HG02588 (cell line): ENCODE data around the gene TRAK1.

ENCODE experiments used
- ATAC-seq: cut with Tn5 transposase; IDR thresholded peaks from one replicate; pipeline ENCODE4 v1.9.1; 2021; ENCODE audit warnings: mild to moderate bottlenecking, moderate library complexity; ENCODE audit not compliant: unreplicated experiment

Gene TRAK1

GRCh38 chr3:42067326-42067725 is 23.8 kb upstream of the TRAK1 start:
- ATAC-seq, result peak; percentile 88

GRCh38 chr3:42068303-42069088 is 22.7 kb upstream of the TRAK1 start:
- no peak for ATAC-seq

DNA sequence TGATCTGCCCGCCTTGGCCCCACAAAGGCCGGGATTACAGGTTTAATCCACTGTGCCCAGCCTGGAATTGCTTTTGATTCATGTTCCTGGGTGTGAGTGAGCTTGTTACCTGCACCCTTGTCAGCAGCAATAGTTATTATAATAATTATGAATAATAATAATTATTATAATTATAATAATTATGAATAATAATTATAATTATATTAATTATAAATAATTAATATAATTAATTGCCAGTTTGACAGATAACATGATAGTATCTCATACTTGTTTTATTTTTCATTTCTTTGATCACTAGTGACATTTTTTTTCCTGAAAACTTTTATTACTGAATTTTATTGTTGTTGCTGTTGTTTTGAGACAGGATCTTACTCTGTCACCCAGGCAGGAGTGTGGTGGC is 21.1 kb upstream of the TRAK1 start:
- no peak for ATAC-seq

GRCh38 chr3:42070524-42070923 is 20.6 kb upstream of the TRAK1 start:
- no peak for ATAC-seq

- ATAC-seq, result no peak
Measured at GRCh38 chr3:42071904-42072812, 19.0 kb upstream of the TRAK1 start.

DNA sequence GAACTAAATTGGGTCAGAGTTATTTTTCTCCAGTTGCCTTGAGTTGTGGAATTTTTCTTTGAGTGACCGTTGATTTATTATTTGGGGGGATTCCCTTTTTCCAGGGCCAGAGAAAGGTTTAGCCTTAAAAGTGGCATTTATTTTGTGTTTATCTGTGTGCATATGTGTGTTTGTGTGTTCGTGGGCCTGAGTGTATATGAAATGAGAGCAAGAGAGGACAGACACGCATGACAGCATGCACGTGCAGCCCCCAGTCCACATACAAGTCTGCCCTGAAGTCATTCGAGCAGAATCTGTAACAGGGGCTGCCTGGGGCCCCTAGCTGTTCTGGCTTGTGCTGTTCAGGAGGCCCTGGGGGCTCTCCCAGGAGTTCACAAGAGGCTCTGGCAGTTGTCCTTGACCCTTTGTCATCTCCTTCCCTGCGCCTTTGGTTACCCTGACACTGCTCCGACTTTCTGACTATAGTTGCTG is 18.3 kb upstream of the TRAK1 start:
- no peak for ATAC-seq

DNA sequence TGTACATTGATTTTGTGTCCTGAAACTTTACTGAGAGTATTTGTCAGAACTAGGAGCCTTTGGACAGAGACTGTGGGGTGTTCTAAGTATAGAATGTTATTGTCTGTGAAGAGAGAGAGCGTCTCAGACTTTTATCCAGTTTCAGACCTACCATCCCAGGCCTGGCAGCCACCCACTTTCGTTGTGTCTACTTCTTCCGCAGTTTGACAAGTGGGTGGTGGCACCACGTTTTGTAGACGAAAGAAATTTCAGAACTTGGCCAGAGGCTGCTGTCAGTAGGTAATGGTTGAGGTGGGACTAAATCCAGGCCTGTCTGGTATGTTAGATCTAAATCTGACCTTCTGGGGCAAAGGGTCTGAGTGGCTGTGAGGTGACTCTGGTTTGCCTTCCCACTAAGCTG is 13.4 kb upstream of the TRAK1 start:
- no peak for ATAC-seq

DNA sequence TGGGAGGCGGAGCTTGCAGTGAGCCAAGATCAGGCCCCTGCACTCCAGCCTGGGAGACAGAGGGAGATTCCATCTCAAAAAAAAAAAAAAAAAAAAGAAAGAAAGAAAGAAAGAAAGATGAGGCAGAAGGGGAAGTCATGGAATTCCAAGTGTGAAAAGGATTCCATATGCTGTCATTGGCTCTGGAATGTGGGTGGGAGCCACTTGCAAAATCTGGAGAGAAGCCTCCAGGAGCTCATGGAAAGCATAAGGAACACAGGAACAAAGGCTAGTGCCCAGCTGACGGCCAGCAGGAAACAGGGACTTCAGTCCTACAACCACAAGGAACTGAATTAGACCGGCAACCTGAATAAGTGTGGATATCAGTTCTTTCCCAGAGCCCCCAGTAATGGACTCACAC is 12.5 kb upstream of the TRAK1 start:
- no peak for ATAC-seq

GRCh38 chr3:42079701-42080452 is 11.3 kb upstream of the TRAK1 start:
- no peak for ATAC-seq

- no peak for ATAC-seq
Measured at GRCh38 chr3:42080453-42080872, 10.7 kb upstream of the TRAK1 start.

GRCh38 chr3:42081838-42082473 is 9.2 kb upstream of the TRAK1 start:
- ATAC-seq, result no peak

- ATAC-seq, result no peak
Measured at GRCh38 chr3:42084586-42084985, 6.6 kb upstream of the TRAK1 start.

- no peak for ATAC-seq
Measured at GRCh38 chr3:42085641-42086376, 5.3 kb upstream of the TRAK1 start.

DNA sequence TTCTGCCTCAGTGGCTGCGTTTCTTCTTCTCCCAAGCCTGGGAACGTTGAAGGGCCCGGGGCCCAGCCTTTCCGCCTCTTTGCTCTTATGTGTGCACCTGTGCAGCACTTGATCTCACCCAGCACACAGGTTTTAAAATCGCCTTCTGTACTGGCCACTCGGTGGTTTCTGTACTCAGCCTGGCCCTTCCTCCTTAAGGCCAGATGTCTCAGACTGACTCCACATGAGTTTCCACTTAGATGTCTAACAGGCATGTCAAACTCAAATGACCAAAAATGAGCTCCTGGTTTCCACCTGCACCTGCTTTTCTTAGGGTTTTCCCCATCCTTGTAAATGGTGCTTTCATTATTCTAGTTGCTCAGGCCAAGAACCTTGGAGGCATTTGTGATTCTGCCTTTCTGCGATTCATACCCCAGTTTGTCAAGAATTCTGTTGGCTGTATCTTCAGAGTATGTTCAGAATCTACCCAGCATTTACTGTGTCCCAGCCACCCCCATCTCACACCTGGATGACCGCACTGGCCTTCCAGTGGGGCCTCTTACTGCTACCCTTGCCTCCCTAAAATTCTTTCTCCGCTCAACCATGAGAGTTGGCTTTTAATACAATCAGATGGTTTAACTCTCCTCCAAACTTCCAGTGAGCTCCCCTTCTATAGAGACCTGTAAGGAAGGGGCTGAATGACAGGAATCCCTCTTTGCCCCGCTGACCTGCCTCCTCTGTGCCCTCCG is 2.2 kb upstream of the TRAK1 start:
- peak; percentile 63 for ATAC-seq

DNA sequence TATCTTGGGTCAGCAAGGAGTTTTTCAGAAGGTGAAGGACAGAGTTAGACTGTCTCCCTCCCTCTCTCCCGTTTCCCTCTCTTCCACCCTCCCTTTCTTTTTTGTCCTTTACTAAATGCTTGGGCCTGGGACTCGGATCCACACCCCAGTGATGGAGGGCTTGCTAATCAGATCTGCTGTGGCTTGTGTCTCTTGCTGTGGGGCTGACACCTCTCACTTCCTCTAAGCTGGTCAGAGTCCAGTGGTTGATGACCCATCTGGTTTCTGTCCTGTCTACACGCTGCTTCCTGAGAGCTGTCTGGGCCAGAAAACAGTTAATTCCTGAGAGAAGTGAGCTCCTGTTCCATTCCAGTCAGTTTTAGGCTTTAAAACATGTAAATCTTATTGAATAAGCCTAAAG is 849 bp downstream of the TRAK1 start:
- no peak for ATAC-seq

DNA sequence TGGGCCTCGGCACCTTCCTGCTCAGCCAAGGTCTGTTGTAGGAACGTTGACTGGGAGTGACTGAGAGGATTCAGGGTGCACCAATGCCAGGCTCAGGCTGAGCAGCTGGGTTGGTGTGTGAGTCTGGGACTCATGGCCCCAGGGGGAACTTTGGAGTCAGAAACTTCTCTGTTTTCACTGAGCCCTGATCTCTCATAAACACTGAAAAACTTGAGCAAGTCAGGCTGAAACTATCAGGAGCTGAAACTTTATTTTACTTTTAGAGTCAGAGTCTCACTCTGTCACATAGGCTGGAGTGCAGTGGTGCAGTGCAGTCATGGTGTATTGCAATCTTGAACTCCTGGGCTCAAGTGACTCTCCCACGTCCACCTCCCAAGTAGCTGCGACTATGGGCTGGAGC is 3.0 kb downstream of the TRAK1 start:
- peak; percentile 67 for ATAC-seq

- no peak for ATAC-seq
Measured at GRCh38 chr3:42094691-42095391, 3.7 kb downstream of the TRAK1 start.

- no peak for ATAC-seq
Measured at GRCh38 chr3:42095540-42095939, 4.4 kb downstream of the TRAK1 start.
